Natural killer cell (primary cell): Measurements from ENCODE around the gene ZCCHC17. TPM values are rescaled to one million over a fixed set of nuclear protein-coding genes. Genes with fewer than 3 reads are reported as not detected.

Source experiments
- ATAC-seq, 3 donors: fragments of 150-1000 bp in 2 of 3; fragments of 200-7000 bp in 1 of 3; cut with Tn5 transposase; 1 replicate in 1 of 3; 2 replicates in 2 of 3; pipeline ENCODE4 v1.10.0; 2021; ENCODE audit warnings: mild to moderate bottlenecking in 2 of 3, moderate library complexity in 2 of 3
- DNase-seq, 2 donors: peaks; one replicate each; pipeline versions ENCODE4 v3.0.0 to v3.0.0-alpha.2; 2013 to 2021; ENCODE audit warnings: mixed read lengths in 1 of 2
- H3K27ac ChIP-seq: one replicate; pipeline ENCODE4 v1.5.1; 2013; ENCODE audit warnings: mild to moderate bottlenecking, low read length
- H3K27me3 ChIP-seq: one replicate; pipeline ENCODE4 v1.6.1; 2013; ENCODE audit warnings: low read length; ENCODE audit not compliant: control insufficient read depth, insufficient read depth
- H3K36me3 ChIP-seq: one replicate; pipeline ENCODE4 v1.6.1; 2013; ENCODE audit warnings: low read length; ENCODE audit not compliant: control insufficient read depth, insufficient read depth
- H3K4me1 ChIP-seq: one replicate; pipeline ENCODE4 v1.6.1; 2013; ENCODE audit warnings: low read length; ENCODE audit not compliant: control insufficient read depth, insufficient read depth
- H3K4me3 ChIP-seq: one replicate; pipeline ENCODE4 v1.5.1; 2013; ENCODE audit warnings: low read length
- H3K9me3 ChIP-seq: one replicate; pipeline ENCODE4 v1.6.1; 2013; ENCODE audit warnings: low read length; ENCODE audit not compliant: control insufficient read depth, insufficient read depth
- H3K27ac Mint-ChIP-seq, 2 donors: one replicate each; pipeline ENCODE4 v1.8.0; 2022; ENCODE audit warnings: mild to moderate bottlenecking in 2 of 2, mixed read lengths in 2 of 2, moderate library complexity in 1 of 2
- H3K27me3 Mint-ChIP-seq, 2 donors: one replicate each; pipeline ENCODE4 v1.8.0; 2022; ENCODE audit warnings: low read depth in 2 of 2, mixed read lengths in 2 of 2
- H3K36me3 Mint-ChIP-seq: one replicate; pipeline ENCODE4 v1.8.0; 2022; ENCODE audit warnings: mixed read lengths
- H3K4me1 Mint-ChIP-seq, 2 donors: one replicate each; pipeline ENCODE4 v1.8.0; 2022; ENCODE audit warnings: mixed read lengths in 2 of 2
- H3K4me3 Mint-ChIP-seq: one replicate; pipeline ENCODE4 v1.8.0; 2022; ENCODE audit warnings: mild to moderate bottlenecking, moderate library complexity, mixed read lengths
- H3K9me3 Mint-ChIP-seq, 2 donors: one replicate each; pipeline ENCODE4 v1.8.0; 2022; ENCODE audit warnings: mixed read lengths in 2 of 2
- CTCF ChIP-seq: fragments of 200-600 bp; IDR thresholded peaks from one replicate; pipeline ENCODE4 v1.8.0; 2022; ENCODE audit warnings: antibody characterized with exemption
- WGBS: methylation state at CpG from one replicate; pipeline ENCODE4 v1.1.7; 2013; ENCODE audit warnings: missing lambda C conversion rate; ENCODE audit not compliant: insufficient coverage; 5-methylcytosine and 5-hydroxymethylcytosine counted together
- intact Hi-C: fragments of 100-400 bp; cut with micrococcal nuclease; formaldehyde crosslinking; loops from one replicate; pipeline ENCODE4 v1.14.2; 2022
- total RNA-seq, 4 donors: library from RNA; stranded (reverse); fragments of 120-200 nt in 1 of 4; gene quantifications; one replicate each; pipeline versions ENCODE4 v1.2.3 to v1.2.4, GENCODE V29; 2013 to 2022

Gene ZCCHC17
- total RNA-seq, 3 donors from 2014 or later (not counting 1 experiment from before 2014, with no cell fraction given), result 24.1 to 31.1 (median 27.8) TPM

GRCh38 chr1:31407029-31407626 lies 110.3 kb downstream of the ZCCHC17 start:
- DNase-seq, result no peak
- Histone ChIP-seq H3K36me3 (no peaks in the 10 kb centered on the region), H3K27me3 (peaks cover 5% of the 10 kb centered on the region), H3K4me1 (no peaks in the 10 kb centered on the region), H3K27ac (no peak overlapping the region), H3K9me3 (no peaks in the 10 kb centered on the region), H3K4me3 (no peak overlapping the region)
- intact Hi-C loops, result no loop called here
- Mint-ChIP-seq H3K4me1 (peaks cover 0 to 2% of the 10 kb centered on the region in 2 donors), H3K27ac (no peak overlapping the region), H3K36me3 (no peaks in the 10 kb centered on the region), H3K4me3 (no peak overlapping the region), H3K9me3 (no peaks in the 10 kb centered on the region), H3K27me3 (peaks cover 34 to 35% of the 10 kb centered on the region in 2 donors)
- no peak for ATAC-seq
- TF ChIP-seq CTCF, result no peak
- WGBS, result 86% methylated on average over 18 of the region's 18 CpGs

GRCh38 chr1:31408788-31409318 lies 112.0 kb downstream of the ZCCHC17 start:
- H3K4me1 ChIP-seq, result peaks cover 10% of the 10 kb centered on the region
- Mint-ChIP-seq H3K27ac (no peak overlapping the region), H3K4me3 (no peak overlapping the region), H3K27me3 (peaks cover 34 to 44% of the 10 kb centered on the region in 2 donors), H3K4me1 (peaks cover 5 to 10% of the 10 kb centered on the region in 2 donors), H3K36me3 (no peaks in the 10 kb centered on the region), H3K9me3 (no peaks in the 10 kb centered on the region)
- no peak for TF ChIP-seq CTCF
- ATAC-seq, result no peak
- no peak overlapping the region for H3K27ac ChIP-seq
- 81% methylated on average over 5 of the region's 5 CpGs for WGBS
- no peaks in the 10 kb centered on the region for H3K9me3 ChIP-seq
- H3K27me3 ChIP-seq, result peaks cover 16% of the 10 kb centered on the region
- no peak overlapping the region for H3K4me3 ChIP-seq
- H3K36me3 ChIP-seq, result no peaks in the 10 kb centered on the region
- DNase-seq, result no peak
- intact Hi-C loops, result no loop called here

- TF ChIP-seq CTCF, result no peak
- 83% methylated on average over 6 of the region's 6 CpGs for WGBS
- no peak for ATAC-seq
- Histone ChIP-seq H3K27ac (no peak overlapping the region), H3K27me3 (peaks cover 23% of the 10 kb centered on the region), H3K4me3 (no peak overlapping the region), H3K9me3 (no peaks in the 10 kb centered on the region), H3K36me3 (no peaks in the 10 kb centered on the region), H3K4me1 (peaks cover 14% of the 10 kb centered on the region)
- DNase-seq, result no peak
- peaks cover 43 to 54% of the 10 kb centered on the region in 2 donors for H3K27me3 Mint-ChIP-seq
- intact Hi-C loops, result no loop called here
- H3K9me3 Mint-ChIP-seq, result no peaks in the 10 kb centered on the region
- no peak overlapping the region for H3K4me3 Mint-ChIP-seq
- H3K27ac Mint-ChIP-seq, result no peak overlapping the region
- H3K4me1 Mint-ChIP-seq, result peaks cover 6 to 13% of the 10 kb centered on the region in 2 donors
- no peaks in the 10 kb centered on the region for H3K36me3 Mint-ChIP-seq
Observed at GRCh38 chr1:31409946-31410858, 113.4 kb downstream of the ZCCHC17 start.
